Stimulated activated CD8-positive, alpha-beta memory T cell treated with anti-CD3 and anti-CD28 coated beads, Interleukin-4, amount 100 ng/mL, for 4 hours (primary cell): ENCODE data around the gene TNFRSF17.

Source experiments
- DNase-seq, 2 donors: peaks; one replicate each; pipeline ENCODE4 v3.0.0-alpha.2; 2020; ENCODE audit warnings: low read depth in 2 of 2, low spot score in 1 of 2

TNFRSF17 gene

DNA sequence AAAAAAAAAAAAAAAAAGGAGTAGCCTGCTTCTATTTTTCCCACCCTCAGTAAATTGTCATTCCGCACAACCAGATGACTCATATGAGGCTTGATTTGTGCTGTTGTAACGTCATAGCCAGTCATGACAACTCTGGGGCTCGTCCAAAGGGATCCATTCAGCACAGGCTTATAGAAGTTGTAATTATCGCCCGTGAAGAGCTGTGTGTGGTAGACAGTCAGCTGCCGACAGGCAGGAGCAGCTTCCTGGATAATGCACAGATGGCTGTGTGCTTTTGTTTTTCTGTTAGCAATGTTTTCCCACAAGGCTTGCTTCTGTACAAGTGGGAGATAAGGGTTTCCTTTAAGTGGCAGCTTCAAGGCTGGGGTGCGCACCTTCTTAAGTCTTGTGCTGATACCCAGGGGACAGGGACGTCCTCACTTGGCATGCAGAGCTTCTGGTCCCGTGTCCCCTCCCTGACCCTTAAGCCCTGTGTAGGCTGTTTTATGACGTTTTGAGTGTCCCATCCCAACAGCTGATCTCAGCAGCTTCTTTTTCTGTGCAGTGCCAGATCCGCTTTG lies 37.5 kb downstream of the TNFRSF17 start:
- DNase-seq = no peak

DNA sequence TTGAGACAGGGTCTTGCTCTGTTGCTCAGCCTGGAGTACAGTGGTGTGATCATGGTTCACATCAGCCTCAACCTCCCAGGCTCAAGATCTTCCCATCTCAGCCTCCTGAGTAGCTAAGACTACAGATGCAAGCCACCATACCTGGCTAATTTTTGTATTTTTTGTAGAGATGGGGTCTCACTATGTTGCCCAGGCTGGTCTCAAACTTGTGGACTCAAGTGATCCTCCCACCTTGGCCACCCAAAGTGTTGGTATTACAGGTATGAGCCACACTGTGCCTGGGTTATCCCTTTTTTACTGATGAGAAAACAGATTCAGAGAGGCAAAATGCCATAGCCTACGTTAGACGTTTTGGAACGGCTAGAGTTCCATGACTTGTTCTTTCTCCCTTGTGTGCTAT lies 41.6 kb downstream of the TNFRSF17 start:
- DNase-seq = no peak

DNA sequence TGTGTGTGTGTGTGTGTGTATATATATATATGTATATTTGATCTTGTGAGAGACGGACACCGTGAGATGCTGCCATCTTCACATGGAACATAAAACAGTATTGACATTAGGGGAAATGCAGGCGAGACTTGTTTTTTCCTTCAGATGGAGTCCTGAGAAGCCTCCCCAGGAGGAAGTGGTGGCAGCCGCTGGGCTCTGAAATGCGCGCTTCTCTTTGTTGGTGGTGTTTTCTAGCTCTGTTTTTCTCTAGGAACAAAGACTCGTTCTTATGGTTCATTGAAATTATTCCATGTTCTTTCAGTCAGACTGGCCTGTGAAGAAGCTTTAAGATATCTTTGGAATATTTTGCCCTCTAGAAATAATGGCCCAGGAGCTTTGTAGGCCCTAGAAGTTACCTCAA lies 44.5 kb downstream of the TNFRSF17 start:
- DNase-seq = no peak

DNA sequence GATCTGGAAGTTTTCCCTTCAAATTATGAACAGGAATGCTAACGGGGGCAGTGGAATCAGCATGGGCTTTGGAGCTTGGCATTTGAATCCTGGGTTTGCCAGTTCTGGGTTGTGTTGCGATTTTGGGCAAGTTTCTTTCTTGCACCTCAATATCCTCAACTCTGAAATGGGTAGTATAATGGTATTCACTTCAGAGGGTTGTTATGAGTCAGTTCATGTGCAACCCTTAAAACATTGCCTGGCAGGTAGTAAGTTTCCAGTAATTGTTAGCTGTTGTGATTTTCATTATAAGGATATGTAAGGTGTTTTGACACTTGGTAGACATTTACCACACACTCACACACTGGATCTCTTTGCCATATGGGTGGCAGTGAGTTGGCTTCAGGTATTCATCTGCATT lies 44.9 kb downstream of the TNFRSF17 start:
- DNase-seq = no peak

DNA sequence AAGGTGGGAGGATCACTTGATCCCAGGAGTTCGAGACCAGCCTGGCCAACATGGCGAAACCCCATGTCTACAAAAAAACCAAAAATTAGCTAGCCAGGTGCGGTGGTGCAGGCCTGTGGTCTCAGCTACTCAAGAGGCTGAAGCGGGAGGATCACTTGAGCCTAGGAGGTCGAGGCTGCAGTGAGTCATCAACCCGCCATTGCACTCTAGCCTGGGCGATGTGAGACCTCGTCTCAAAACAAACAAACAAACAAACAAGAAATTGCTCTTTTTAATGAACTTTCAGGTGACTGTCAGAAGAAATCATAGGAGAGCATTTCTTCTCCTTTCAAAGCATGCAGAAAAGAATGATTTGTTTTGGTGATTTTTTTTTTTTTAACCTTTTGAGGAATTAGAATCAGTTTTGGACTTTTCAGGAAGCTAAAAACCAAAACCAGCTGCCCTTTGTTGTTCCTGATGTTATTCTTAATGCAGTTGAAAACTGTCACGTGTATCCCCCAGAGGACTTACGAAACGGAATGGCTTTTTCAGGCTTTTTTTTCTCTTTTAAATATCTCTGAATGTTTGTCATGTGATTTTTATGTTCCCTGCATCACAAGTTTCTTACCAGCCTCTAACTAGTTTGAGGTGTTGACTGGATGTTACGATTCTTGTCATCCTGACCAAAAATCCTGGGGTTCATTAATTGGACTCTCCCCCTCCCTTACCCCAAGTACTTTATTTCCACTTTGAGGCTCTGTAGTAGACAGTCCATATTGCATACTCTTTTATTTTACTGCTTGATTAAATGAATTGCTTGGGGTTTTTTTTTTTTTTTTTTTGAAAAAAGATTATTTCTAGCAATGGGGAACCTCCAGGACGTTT lies 45.6 kb downstream of the TNFRSF17 start:
- DNase-seq = no peak

DNA sequence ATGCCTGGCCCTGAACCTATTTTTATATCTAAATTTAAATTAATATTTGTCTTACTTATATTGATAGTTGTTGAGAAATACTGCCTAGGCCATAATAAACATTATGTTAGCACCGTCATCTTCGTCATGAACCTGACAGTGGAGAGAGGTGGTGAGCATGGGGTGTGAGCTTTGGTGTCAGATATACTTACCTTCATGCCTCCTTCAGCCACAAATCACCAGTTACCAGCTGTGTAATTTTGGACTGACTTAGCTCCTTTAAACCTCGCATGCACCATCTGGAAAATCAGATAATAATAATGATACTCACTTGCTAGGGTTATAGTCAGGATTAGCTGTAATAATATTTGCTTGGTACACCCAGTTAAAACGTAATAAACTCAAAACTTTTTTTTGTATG lies 46.6 kb downstream of the TNFRSF17 start:
- DNase-seq = no peak

DNA sequence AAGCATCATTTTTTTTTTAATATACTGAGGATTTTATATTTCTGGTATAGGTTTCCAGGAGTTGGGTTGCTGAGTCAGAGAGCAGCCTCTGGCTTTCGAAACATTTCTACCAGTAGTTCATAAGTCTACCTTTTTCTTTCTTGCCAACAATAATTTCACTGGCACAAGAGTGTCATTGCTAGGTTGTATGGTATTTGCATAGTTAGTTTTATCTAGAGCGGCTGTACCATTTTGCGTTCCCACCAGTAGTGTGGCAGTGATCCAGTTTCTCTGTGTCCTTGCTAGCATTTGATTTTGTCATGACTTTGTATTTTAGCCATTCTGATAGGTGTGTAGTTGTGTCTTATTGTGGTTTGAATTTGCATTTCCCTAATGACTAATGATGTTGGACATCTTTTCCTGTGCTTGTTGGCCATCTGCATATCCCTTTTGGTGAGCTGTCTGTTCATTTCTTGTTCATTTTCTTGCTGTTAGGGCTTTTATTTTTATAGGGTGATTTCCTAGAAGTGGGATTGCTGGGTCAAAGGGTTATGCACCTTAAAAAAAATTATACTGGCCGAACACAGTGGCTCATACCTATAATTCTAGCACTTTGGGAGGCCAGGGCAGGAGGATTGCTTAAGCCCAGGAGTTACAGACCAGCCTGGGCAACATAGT lies 51.4 kb downstream of the TNFRSF17 start:
- DNase-seq = no peak

DNA sequence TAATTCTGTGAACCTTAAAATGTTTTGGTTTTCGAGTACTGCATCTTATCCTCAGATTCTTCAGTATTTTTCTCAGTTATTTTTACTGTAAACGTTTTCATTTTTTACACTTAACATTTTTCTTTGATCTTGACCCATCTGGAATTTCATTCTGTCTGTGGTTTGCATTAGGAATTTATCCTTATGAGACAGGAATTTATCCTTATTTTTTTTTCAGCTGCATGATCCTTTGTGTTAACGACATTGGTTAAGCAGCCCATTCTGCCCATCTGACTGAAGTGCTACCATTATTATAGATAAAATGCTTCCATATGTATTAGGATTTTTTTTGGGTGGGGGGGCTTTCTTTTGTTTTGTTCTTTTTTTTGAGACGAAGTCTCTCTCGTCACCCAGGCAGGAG lies 52.5 kb downstream of the TNFRSF17 start:
- no peak for DNase-seq
